ENCODE data around the gene PDGFB. TPM values are rescaled to one million over a fixed set of nuclear protein-coding genes. Genes with fewer than 3 reads are reported as not detected.

The PDGFB gene
- total and polyA plus RNA-seq, 2 of the 4 experiments (the other 2 are of a cell fraction) = 0.07 TPM; not detected in 1

GRCh38 chr22:39212721-39213376 is 31.9 kb downstream of the PDGFB start:
- Histone ChIP-seq H3K4me2 (ENCODE audit: low read depth, low read length) (no peak overlapping the region), H3K4me1 (ENCODE audit: control insufficient read depth, insufficient read depth, low read length) (peaks cover 5% of the 10 kb centered on the region), H3K79me1 (ENCODE audit: low read depth in 1 of 2, low read length in 2 of 2) (no peaks in the 10 kb centered on the region), H2AFZ (replicated peaks; ENCODE audit: low read length, poor library complexity) (peak overlapping the region; percentile 57), H3K27ac (ENCODE audit: insufficient read depth, low read length) (no peak overlapping the region), H2AK9ac (replicated peaks; ENCODE audit: low read depth, low read length, poor library complexity) (no peak overlapping the region), H2BK120ac (ENCODE audit: low read depth, low read length) (no peak overlapping the region), H2AK5ac (ENCODE audit: low read depth, low read length) (peak overlapping the region; percentile 33; the same call in 1 of the 2 replicates), H4K91ac (ENCODE audit: insufficient read depth, low read depth, low read length) (no peak overlapping the region), H4K5ac (ENCODE audit: low read depth, low read length) (no peak overlapping the region), H2BK15ac (ENCODE audit: low read depth, low read length) (0 out of 3 replicates have a peak overlapping the region, but pooled peaks have one; percentile 7), H3K27me3 (ENCODE audit: control insufficient read depth, insufficient read depth, low read length) (no peaks in the 10 kb centered on the region; the same call in 1 of the 2 replicates), H3K56ac (ENCODE audit: extremely low read depth, insufficient read depth, low read length) (no peak overlapping the region), H3K14ac (replicated peaks; ENCODE audit: low read depth, low read length) (no peak overlapping the region), H3K4me3 (ENCODE audit: insufficient read depth, low read depth, low read length) (no peak overlapping the region), H2BK20ac (ENCODE audit: low read depth, low read length) (peak overlapping the region; percentile 8; the same call in 1 of the 2 replicates), H3K9me1 (ENCODE audit: insufficient read depth, low read length) (peaks cover 7% of the 10 kb centered on the region; the same call in 1 of the 2 replicates), H3K23ac (ENCODE audit: low read depth, low read length) (no peak overlapping the region), H3K9me3 (ENCODE audit: control insufficient read depth, insufficient read depth, low read length) (no peaks in the 10 kb centered on the region), H3K9ac (ENCODE audit: low read depth, low read length) (no peak overlapping the region), H4K8ac (ENCODE audit: low read depth in 2 of 2, low read length in 2 of 2) (0 out of 4 replicates have a peak overlapping the region, but pooled peaks of 1 of the 2 experiments have one; percentile 46), H3K4ac (ENCODE audit: low read depth, low read length) (no peak overlapping the region), H4K20me1 (ENCODE audit: insufficient read depth, low read length) (no peaks in the 10 kb centered on the region), H3K36me3 (ENCODE audit: control insufficient read depth, insufficient read depth, low read length) (no peaks in the 10 kb centered on the region), H2BK5ac (ENCODE audit: low read depth, low read length, poor library complexity, severe bottlenecking) (no peak overlapping the region), H3K18ac (ENCODE audit: low read depth, low read length) (no peak overlapping the region)
- BruUV-seq (replicated peaks) = no TSS peak
- dilution Hi-C loops (cut with HindIII; ENCODE audit: low sequenced_read_pairs, unreplicated experiment) = no loop called here
- CTCF ChIA-PET = no interaction called here
- intact Hi-C loops (cut with micrococcal nuclease) = no loop called here
- no peak for TF ChIP-seq NFE2L2 (IDR thresholded peaks at IDR 0.05; ENCODE audit: low read depth, low read length)
- TF ChIP-seq BHLHE40 (IDR thresholded peaks at IDR 0.05; ENCODE audit: low read depth, low read length) = no peak
- no peak for TF ChIP-seq FOS (IDR thresholded peaks at IDR 0.05; ENCODE audit: low read depth, low read length)
- TF ChIP-seq CEBPB (IDR thresholded peaks at IDR 0.05; ENCODE audit: low read depth, low read length) = no peak
- no peak for TF ChIP-seq MAZ (IDR thresholded peaks at IDR 0.05; ENCODE audit: borderline replicate concordance, low read depth, low read length)
- TF ChIP-seq CTCF (conservative IDR thresholded peaks at IDR 0.05; ENCODE audit: low read depth, low read length) = no peak
- TF ChIP-seq SMC3 (IDR thresholded peaks at IDR 0.05; ENCODE audit: low read depth, low read length) = no peak
- TF ChIP-seq, protein P1, sequence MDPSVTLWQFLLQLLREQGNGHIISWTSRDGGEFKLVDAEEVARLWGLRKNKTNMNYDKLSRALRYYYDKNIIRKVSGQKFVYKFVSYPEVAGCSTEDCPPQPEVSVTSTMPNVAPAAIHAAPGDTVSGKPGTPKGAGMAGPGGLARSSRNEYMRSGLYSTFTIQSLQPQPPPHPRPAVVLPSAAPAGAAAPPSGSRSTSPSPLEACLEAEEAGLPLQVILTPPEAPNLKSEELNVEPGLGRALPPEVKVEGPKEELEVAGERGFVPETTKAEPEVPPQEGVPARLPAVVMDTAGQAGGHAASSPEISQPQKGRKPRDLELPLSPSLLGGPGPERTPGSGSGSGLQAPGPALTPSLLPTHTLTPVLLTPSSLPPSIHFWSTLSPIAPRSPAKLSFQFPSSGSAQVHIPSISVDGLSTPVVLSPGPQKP (IDR thresholded peaks at IDR 0.05; ENCODE audit: borderline replicate concordance, low read depth, low read length) = no peak
- no peak for TF ChIP-seq RCOR1 (IDR thresholded peaks at IDR 0.05; ENCODE audit: insufficient replicate concordance, low read length)
- no peak for TF ChIP-seq MAFK (IDR thresholded peaks at IDR 0.05; ENCODE audit: low read depth, low read length)
- no peak for TF ChIP-seq RFX5 (IDR thresholded peaks at IDR 0.05; ENCODE audit: low read depth, low read length)
- no peak for TF ChIP-seq POLR2A (IDR thresholded peaks at IDR 0.05; ENCODE audit: low read depth, low read length)
- no peak for TF ChIP-seq MXI1 (IDR thresholded peaks at IDR 0.05; ENCODE audit: borderline replicate concordance, low read depth, low read length)
- no peak for TF ChIP-seq CHD1 (IDR thresholded peaks at IDR 0.05; ENCODE audit: low read depth, low read length)
- no peak for DNase-seq
- POLR2A ChIA-PET (ENCODE audit: unreplicated experiment) = no interaction called here
- 73% methylated on average over 5 of the region's 12 CpGs; no CpG with 5 or more reads in 1 of the 2 experiments for WGBS, 2 experiments (ENCODE audit: extremely low coverage in 2 of 2, insufficient read length in 1 of 2)
- in situ Hi-C loops (cut with MboI; ENCODE audit: low sequenced_read_pairs) = no loop called here
- ATAC-seq (ENCODE audit: low read depth) = peak; percentile 59

All from IMR-90 (cell line).